GM18502 (cell line): ENCODE results near the gene MYG1.
A peak's percentile ranks its signal among the peaks of the same experiment; 100 is the strongest.

Experiments
- ATAC-seq: cut with Tn5 transposase; IDR thresholded peaks from one replicate; pipeline ENCODE4 v1.9.1; 2021; ENCODE audit warnings: mild to moderate bottlenecking; ENCODE audit not compliant: unreplicated experiment, poor library complexity

Gene MYG1

DNA sequence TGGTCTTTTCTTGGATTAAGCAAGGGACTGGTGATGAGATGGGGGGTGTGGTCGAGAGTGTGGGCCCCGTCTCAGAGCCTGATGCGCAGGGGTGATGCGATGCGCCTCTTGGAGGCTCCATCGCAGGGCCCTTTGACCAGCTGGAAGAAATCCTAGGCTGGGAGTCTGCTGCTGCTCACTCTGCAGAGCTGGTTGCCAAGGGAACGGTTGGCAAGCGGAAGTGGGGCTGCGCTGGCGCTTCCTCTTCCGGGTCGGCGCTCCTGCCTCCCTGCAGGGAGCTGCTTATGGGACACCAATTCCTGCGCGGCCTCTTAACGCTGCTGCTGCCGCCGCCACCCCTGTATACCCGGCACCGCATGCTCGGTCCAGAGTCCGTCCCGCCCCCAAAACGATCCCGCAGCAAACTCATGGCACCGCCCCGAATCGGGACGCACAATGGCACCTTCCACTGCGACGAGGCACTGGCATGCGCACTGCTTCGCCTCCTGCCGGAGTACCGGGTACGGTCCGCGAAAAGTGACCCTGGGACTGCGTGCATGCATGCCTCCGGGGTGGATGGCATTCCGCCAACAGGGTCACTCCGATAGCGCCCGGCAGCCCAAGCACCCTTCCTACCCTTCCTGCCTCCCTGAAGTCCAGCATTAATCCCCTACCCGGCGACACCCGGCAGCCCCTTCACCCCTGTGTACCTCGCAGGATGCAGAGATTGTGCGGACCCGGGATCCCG, at the start of gene MYG1:
TSS of gene MYG1 (plus strand) at position 242 of the 727 bp plus-strand sequence. CDS start at position 285, 43 bp downstream.
- peak; percentile 75 for ATAC-seq

- ATAC-seq = peak; percentile 79
Measured at GRCh38 chr12:53251477-53252348, 47.8 kb upstream of the MYG1 start.

- no peak for ATAC-seq
Measured at GRCh38 chr12:53252349-53252916, 47.1 kb upstream of the MYG1 start.

GRCh38 chr12:53253298-53253697, 46.2 kb upstream of the MYG1 start:
- ATAC-seq = no peak

- ATAC-seq = no peak
Measured at GRCh38 chr12:53254816-53255545, 44.5 kb upstream of the MYG1 start.

- ATAC-seq = peak; percentile 50
Measured at GRCh38 chr12:53255996-53256395, 43.5 kb upstream of the MYG1 start.

- ATAC-seq = no peak
Measured at GRCh38 chr12:53258541-53259539, 40.7 kb upstream of the MYG1 start.

DNA sequence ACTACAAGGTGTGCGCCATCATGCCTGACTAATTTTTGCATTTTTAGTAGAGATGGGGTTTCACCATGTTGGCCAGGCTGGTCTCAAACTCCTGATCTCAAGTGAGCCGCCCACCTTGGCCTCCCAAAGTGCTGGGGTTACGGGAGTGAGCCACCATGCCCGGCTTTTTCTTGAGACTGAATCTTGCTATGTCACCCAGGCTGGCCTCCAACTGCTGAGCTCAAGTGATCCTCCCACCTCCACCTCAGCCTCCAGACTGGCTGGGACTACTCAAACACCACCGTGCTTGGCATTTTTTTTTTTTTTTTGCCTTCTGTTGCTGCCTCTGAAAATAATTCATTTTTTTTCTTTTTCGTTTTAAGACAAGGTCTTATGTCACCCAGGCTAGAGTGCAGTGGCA, 39.6 kb upstream of the MYG1 start:
- ATAC-seq = no peak

GRCh38 chr12:53265783-53266182, 33.7 kb upstream of the MYG1 start:
- ATAC-seq = no peak

DNA sequence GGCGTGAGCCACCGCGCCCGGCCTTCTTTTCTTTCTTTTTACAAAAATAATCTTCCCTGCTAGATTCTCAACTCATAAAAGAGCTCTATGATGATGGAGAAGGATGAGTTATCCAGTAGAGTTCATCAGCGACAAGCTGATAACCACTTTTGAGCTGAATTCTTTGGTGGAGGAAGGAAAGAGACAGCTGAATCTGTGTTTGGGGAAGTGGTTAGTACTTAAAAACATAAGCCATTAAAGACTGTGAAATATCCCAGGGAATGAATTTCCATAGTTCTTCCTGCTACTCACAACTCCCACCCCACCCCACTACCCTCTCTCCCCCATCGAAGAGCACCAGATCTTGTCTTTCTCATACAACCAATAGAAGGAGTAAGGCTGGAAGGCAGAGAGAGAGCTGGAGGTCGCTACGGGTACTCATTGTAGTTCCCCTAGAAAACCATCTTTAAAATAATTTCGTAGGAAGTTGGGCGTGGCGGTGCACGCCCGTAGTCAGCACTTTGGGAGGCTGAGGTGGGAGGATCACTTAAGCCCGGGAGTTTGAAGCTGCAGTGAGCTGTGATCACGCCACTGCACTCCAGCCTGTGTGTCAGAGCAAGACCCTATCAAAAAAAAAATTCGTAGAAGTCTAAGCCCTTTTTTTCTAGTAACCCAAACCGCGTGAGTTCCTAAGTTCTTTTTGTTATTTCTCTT, 32.0 kb upstream of the MYG1 start:
- no peak for ATAC-seq

- ATAC-seq = peak; percentile 88
Measured at GRCh38 chr12:53267999-53268629, 31.4 kb upstream of the MYG1 start, which contains the start of gene ESPL1. TSS of gene ESPL1 (plus strand) at chr12:53268299. CDS start at chr12:53268767, 468 bp downstream.

DNA sequence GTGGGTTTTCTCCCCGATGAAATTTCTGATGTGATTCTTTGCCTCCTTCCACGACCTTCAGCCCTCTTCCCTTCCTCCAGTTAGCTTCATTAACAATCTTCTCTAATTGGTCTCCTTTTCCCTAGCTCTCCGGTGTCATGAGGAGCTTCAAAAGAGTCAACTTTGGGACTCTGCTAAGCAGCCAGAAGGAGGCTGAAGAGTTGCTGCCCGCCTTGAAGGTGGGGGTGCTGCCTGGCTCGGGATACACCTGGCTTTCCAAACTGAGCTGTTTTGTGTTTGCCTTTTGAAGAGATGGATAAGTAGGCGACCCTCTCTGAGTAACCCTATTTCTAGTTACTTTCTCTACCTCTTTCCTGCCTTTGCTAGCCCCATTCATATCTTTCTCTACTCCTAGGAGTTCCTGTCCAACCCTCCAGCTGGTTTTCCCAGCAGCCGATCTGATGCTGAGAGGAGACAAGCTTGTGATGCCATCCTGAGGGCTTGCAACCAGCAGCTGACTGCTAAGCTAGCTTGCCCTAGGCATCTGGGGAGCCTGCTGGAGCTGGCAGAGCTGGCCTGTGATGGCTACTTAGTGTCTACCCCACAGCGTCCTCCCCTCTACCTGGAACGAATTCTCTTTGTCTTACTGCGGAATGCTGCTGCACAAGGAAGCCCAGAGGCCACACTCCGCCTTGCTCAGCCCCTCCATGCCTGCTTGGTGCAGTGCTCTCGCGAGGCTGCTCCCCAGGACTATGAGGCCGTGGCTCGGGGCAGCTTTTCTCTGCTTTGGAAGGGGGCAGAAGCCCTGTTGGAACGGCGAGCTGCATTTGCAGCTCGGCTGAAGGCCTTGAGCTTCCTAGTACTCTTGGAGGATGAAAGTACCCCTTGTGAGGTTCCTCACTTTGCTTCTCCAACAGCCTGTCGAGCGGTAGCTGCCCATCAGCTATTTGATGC, 30.6 kb upstream of the MYG1 start:
- ATAC-seq = no peak

DNA sequence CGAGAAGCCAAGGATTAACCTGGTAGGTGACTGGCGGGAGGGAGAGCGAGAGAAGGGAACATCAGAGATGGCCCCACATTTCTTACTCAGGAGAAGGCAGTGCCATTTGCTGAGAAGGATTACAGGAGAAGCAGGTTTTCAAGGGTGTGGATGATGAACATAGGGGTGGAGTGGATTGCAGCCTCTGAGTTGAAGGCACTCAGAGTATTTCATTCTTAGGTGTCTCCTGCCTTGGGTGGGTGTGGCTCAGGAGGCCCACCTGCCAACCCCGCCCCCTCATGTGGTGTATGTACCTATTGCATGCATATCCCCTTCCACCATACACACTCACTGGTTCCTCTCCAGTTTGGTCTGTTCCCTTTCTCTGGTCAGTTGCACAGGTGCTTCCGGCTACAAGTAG, 25.1 kb upstream of the MYG1 start:
- ATAC-seq = no peak

GRCh38 chr12:53276511-53276910, 23.0 kb upstream of the MYG1 start:
- no peak for ATAC-seq

DNA sequence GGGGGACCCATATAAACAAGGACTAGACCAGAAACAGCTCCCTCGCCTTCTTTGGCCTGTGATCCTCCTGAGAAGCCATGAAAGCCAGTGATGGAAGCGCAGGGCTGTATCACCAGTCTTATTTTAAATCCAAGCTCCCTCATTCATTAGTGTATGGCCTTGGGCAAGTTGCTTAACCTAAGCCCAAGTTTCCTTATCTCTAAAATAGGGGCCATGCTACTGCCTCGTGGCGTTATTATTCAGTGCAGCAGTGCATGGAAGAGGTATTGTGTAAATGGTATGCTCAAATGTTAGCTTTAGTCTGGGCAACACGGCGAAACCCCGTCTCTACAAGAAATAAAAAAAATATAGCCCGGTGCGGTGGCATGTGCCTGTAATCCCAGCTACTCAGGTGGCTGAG, 21.5 kb upstream of the MYG1 start:
- ATAC-seq = no peak

- no peak for ATAC-seq
Measured at GRCh38 chr12:53279283-53279869, 20.1 kb upstream of the MYG1 start.
